Measurements from ENCODE around the gene STRN3.
"Not testable (repeated sequence)": the region's sequence is repeated elsewhere in the genome, so short reads cannot be mapped to it uniquely, and the experiment has no call there.

Gene STRN3, protein sequence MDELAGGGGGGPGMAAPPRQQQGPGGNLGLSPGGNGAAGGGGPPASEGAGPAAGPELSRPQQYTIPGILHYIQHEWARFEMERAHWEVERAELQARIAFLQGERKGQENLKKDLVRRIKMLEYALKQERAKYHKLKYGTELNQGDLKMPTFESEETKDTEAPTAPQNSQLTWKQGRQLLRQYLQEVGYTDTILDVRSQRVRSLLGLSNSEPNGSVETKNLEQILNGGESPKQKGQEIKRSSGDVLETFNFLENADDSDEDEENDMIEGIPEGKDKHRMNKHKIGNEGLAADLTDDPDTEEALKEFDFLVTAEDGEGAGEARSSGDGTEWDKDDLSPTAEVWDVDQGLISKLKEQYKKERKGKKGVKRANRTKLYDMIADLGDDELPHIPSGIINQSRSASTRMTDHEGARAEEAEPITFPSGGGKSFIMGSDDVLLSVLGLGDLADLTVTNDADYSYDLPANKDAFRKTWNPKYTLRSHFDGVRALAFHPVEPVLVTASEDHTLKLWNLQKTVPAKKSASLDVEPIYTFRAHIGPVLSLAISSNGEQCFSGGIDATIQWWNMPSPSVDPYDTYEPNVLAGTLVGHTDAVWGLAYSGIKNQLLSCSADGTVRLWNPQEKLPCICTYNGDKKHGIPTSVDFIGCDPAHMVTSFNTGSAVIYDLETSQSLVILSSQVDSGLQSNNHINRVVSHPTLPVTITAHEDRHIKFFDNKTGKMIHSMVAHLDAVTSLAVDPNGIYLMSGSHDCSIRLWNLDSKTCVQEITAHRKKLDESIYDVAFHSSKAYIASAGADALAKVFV

DNA sequence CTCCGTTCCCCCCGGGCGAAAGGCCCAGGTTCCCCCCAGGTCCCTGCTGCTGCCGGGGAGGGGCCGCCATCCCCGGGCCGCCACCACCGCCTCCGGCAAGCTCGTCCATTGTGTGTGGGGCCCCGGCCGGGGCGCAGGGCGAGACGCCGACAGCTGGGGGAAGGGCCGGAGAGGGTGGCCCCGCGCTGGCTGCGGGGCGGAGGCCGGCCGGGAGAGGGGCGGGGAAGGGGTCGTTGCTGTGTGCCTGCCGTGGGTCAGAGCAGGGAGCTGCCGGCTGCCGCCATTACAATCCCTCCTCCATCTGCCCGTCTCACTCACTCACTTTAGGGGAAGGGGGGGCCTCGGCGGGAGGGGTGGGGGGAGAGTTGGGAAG is at the start of gene STRN3:
TSS of gene STRN3 (minus strand) at position 303 of the 373 bp plus-strand sequence. CDS start at position 109, 194 bp downstream.
- H3K4me1 Mint-ChIP-seq = peaks cover 49% of the 10 kb centered on the region
- H3K4me3 Mint-ChIP-seq = peak within 1 kb of the TSS; percentile 100

DNA sequence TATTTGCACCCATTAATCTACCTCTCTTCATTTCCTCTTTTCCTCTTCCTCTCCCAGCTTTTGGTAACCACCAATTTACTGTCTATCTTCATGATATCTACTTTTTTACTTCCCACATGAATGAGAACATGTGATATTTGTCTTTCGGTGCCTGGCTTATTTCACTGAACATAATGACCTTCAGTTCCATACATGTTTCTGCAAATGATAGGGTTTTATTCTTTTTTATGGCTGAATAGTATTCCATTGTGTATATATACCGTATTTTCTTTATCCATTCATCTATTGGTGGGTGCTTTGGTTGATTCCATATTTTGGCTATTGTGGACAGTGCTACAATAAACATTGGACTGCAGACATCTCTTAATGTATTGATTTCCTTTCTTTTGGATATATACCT is 49.0 kb upstream of the STRN3 start:
- no peak for ATAC-seq
- Mint-ChIP-seq H3K4me3 (no peak overlapping the region), H3K27me3 (no peaks in the 10 kb centered on the region), H3K36me3 (peaks cover 36% of the 10 kb centered on the region), H3K27ac (no peak overlapping the region), H3K4me1 (no peaks in the 10 kb centered on the region), H3K9me3 (peaks cover 4% of the 10 kb centered on the region)

More for the DNA sequence above, at the start of gene STRN3:
- Mint-ChIP-seq H3K27me3 (no peaks in the 10 kb centered on the region), H3K27ac (peak within 1 kb of the TSS; percentile 98), H3K9me3 (no peaks in the 10 kb centered on the region), H3K36me3 (peaks cover 9% of the 10 kb centered on the region)
- ATAC-seq = peak; percentile 72

DNA sequence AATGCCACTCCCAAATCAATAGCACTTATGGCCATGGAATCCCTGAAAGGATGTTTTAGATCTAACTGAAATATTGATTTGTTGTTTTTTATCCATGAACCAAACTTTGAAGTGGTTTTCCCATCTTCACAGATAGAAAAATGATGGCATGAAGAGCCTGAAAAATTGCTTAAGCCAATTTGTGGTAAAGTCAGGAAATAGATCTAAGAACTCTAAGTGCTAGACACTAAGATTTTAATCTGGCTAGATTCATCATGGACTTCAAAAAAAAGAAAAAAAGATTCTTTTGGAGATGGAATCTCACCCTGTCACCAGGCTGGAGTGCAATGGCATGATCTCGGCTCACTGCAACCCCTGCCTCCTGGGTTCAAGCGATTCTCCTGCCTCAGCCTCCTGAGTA is 45.0 kb upstream of the STRN3 start:
- no peaks in the 10 kb centered on the region for H3K27me3 Mint-ChIP-seq
- H3K27ac Mint-ChIP-seq = no peak overlapping the region
- ATAC-seq = no peak
- H3K9me3 Mint-ChIP-seq = peaks cover 4% of the 10 kb centered on the region
- no peak overlapping the region for H3K4me3 Mint-ChIP-seq
- peaks cover 45% of the 10 kb centered on the region for H3K36me3 Mint-ChIP-seq
- H3K4me1 Mint-ChIP-seq = no peaks in the 10 kb centered on the region

DNA sequence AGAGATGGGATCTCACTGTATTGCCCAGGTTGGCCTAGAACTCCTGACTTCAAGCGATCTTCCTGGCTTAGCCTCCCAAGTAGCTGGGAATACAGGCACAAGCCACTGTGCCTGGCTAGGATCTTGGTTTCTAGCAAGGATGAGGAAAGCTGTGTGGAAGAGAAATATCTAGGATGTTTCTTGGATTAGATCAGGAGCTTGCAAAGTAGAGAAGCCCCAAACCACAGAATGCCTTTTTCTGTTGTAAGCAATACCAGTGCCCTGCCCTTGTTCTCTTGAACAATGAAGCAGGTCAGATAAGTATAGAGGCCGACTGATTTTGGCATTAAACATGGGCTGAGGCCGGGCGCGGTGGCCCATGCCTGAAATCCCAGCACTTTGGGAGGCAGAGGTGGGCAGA is 44.3 kb upstream of the STRN3 start:
- no peaks in the 10 kb centered on the region for H3K4me1 Mint-ChIP-seq
- H3K27ac Mint-ChIP-seq = no peak overlapping the region
- H3K4me3 Mint-ChIP-seq = no peak overlapping the region
- ATAC-seq = no peak
- no peaks in the 10 kb centered on the region for H3K27me3 Mint-ChIP-seq
- H3K9me3 Mint-ChIP-seq = peaks cover 4% of the 10 kb centered on the region
- H3K36me3 Mint-ChIP-seq = peaks cover 43% of the 10 kb centered on the region

DNA sequence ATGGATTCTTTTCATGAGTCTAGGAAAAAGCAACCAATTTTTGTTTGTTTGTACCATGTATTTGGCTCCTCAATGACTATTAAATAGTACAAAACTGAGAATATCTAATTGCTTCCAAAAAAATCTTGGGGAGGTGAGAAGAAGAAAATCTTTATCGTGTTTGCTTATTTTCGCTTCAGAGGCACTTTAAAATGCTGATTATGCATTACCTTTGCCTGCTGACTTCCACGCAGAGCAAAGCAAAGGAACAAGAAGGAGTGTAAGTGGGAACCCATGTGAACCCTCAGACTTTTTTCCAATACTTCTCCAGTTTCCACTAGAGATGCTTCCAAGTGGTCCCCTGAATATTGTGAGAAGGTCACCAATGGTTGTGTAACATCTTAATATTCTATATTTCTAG is 43.2 kb upstream of the STRN3 start:
- Mint-ChIP-seq H3K9me3 (no peaks in the 10 kb centered on the region), H3K27ac (no peak overlapping the region), H3K4me1 (no peaks in the 10 kb centered on the region), H3K36me3 (peaks cover 36% of the 10 kb centered on the region), H3K27me3 (no peaks in the 10 kb centered on the region), H3K4me3 (no peak overlapping the region)
- no peak for ATAC-seq

DNA sequence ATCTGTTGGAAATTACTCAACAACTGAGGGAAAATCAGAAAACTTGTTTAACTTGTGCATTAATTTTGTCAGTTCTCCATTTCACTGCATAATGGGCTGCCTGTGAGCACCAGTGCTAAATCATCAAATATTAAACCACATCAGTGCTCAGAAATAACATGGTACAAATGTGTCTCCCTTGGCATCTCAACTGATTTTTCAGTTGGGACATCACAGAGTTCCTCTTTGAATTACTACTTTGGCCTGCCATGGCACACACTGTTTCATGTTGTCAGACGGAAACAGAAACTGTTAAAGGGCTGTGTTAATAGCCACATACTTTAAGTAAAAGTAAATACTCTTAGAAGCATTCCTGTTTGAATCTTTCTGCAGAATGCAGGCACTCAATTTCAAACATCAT is 42.1 kb upstream of the STRN3 start:
- no peak for ATAC-seq
- H3K27me3 Mint-ChIP-seq = no peaks in the 10 kb centered on the region
- H3K4me3 Mint-ChIP-seq = no peak overlapping the region
- peaks cover 36% of the 10 kb centered on the region for H3K36me3 Mint-ChIP-seq
- H3K9me3 Mint-ChIP-seq = no peaks in the 10 kb centered on the region
- no peak overlapping the region for H3K27ac Mint-ChIP-seq
- H3K4me1 Mint-ChIP-seq = no peaks in the 10 kb centered on the region

DNA sequence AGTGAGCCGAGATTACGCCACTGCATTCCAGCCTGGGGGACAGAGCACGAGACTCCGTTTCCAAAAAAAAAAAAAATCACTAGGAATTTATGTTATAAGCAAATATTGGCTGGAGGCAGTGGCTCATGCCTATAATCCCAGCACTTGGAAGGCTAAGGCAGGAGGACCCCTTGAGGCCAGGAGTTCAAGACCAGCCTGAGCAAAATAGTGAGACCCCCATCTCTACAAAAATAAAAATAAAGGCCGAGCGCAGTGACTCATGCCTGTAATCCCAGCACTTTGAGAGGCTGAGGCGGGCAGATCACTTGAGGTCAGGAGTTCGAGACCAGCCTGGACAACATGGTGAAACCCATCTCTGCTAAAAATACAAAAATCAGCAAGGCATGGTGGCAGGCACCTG is 36.7 kb upstream of the STRN3 start:
- H3K9me3 Mint-ChIP-seq, H3K27me3 Mint-ChIP-seq, H3K27ac Mint-ChIP-seq, H3K4me3 Mint-ChIP-seq, ATAC-seq: not testable (repeated sequence)
- Mint-ChIP-seq H3K4me1 (peaks cover 13% of the 10 kb centered on the region), H3K36me3 (peaks cover 17% of the 10 kb centered on the region)

DNA sequence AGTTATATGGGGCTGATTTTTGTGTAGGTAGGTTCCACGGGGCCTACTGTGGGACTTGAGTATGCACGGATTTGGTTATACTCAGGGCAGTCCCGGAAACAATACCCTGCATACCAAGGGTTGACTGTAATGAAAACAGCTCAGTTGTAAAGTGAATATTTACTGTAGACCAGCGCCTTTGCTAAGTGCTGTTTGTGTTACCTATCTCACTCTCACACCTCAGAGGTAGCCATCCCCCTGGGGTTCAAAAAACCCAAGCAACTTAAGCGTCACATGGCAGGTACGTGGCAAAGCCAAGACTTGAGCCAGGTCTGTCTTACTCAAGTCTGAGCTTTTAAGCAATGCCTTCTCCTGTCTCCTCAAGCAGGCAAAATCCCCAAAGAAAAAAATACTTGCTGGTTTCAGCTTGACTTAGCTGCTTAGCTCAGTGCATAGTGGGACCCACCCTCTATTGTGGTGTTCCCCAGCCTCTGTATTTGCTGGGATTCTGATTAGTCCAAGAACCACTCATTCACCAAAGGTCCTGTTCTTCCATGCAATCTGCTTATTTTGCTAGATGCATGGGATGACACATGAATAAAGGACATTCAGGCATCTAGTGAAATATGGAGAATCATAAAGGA is 34.2 kb upstream of the STRN3 start:
- Mint-ChIP-seq H3K4me3 (no peak overlapping the region), H3K27ac (no peak overlapping the region), H3K4me1 (peaks cover 21% of the 10 kb centered on the region), H3K9me3 (peaks cover 4% of the 10 kb centered on the region), H3K27me3 (no peaks in the 10 kb centered on the region), H3K36me3 (peaks cover 6% of the 10 kb centered on the region)
- no peak for ATAC-seq

DNA sequence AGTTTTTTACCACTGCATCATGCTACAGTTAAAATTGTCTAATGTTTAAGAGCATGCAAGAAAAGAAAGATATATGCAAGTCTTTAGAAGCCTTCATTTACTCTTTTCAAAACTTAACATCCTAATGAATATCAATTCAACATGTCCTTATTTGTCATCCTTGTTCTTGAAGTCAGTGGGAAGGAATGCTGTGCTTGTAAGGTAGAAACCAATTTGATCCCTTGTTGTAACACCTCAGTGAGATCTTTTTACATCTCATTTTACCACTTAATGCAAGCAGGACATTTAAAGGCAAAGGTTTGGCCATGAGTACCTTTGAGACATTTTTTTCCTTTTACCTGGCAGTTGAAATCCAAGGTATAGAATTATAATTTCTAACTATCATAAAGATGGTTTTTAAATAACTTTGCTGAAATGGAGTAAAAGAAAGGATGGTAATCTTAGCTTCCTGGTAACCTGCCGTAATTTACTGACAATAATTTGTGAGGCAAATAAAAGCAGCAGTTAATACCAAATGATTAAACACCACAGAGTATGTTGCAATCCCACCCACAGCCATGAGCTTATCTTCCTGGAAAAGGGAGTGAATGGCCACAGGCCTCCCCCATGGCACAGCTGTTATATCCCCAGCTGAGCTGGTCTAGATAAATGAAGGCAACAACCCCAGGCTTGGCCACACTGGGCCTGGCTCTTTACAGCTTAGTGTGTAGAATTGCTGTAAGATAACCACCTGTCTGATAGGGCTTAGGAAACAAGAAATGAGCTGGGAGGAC is 33.2 kb upstream of the STRN3 start:
- Mint-ChIP-seq H3K4me3 (no peak overlapping the region), H3K36me3 (peaks cover 6% of the 10 kb centered on the region), H3K4me1 (peaks cover 21% of the 10 kb centered on the region), H3K27ac (no peak overlapping the region), H3K9me3 (peaks cover 4% of the 10 kb centered on the region), H3K27me3 (no peaks in the 10 kb centered on the region)
- ATAC-seq = no peak

DNA sequence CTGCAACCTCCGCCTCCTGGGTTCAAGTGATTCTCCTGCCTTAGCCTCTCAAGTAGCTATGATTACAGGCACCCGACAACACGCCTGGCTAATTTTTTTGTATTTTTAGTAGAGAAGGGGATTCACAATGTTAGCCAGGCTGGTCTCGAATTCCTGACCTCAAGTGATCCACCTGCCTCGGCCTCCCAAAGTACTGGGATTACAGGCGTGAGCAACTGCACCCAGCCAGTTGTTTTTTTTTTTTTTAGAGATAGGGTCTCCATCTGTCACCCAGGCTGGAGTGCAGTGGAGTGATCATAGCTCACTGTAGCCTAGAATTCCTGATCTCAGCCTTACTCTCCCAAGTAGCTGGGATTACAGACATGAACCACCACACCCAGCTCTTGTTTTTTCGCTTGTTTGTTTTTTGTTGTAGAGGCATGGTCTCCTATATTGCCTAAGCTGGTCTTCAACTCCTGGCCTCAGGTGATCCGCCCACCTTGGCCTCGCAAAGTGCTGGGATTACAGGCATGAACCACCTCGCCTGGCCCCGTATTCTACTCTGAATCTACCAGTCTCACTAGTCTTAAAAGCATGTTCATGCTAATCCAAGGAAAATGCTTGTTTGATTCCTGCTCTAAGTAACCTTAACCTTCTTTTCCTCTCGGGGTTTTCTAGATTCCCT is 31.7 kb upstream of the STRN3 start:
- ATAC-seq = no peak
- peaks cover 6% of the 10 kb centered on the region for H3K36me3 Mint-ChIP-seq
- no peaks in the 10 kb centered on the region for H3K27me3 Mint-ChIP-seq
- H3K4me3 Mint-ChIP-seq = no peak overlapping the region
- peaks cover 21% of the 10 kb centered on the region for H3K4me1 Mint-ChIP-seq
- H3K9me3 Mint-ChIP-seq = peaks cover 4% of the 10 kb centered on the region
- H3K27ac Mint-ChIP-seq = no peak overlapping the region

DNA sequence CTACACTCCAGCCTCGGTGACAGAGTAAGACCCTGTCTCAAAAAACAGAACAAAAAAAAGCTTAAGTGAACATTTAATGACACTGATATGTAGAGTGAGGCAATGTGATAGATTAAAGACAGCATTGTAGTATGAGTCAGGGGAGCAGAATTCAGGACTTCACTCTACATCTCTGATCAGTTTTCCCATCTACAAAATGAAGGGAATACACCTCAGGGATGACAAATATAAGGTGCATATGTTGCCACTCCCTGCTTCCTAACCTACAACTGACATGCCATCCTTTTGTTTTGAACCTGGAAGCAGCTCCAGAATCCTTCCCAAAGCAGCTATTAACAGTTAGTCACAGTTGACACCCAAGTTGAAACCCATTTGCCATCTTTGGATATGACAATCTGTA is 30.9 kb upstream of the STRN3 start:
- H3K27me3 Mint-ChIP-seq = no peaks in the 10 kb centered on the region
- H3K36me3 Mint-ChIP-seq = peaks cover 6% of the 10 kb centered on the region
- ATAC-seq = no peak
- peaks cover 4% of the 10 kb centered on the region for H3K9me3 Mint-ChIP-seq
- peaks cover 21% of the 10 kb centered on the region for H3K4me1 Mint-ChIP-seq
- H3K27ac Mint-ChIP-seq = no peak overlapping the region
- H3K4me3 Mint-ChIP-seq = no peak overlapping the region

DNA sequence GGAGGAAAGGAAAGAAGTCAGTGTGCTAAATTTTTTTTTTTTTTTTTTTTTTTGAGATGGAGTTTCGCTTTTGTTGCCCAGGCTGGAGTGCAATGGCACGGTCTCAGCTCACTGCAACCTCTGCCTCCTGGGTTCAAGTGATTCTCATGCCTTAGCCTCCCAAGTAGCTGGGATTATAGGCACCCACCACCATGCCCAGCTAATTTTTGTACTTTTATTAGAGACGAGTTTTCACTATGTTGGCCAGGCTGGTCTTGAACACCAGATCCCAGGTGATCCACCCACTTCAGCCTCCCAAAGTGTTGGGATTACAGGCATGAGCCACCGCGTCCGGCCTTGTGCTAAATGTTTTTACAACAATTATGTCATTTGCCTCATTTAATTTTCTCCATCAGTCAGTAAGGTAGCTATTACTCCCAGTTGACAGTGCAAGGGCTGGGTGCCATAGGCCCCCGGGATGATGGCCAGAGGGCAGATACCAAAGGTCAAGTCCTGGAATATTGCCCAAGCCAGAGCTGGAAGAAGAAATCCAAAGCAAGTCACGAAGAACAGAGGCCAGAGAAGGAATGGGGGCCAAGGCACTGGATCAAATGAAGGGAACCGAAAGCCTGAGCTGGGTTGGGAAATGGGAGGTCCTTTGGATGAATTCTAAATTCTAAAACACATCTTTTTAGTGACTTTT is 26.9 kb upstream of the STRN3 start:
- H3K27ac Mint-ChIP-seq, H3K36me3 Mint-ChIP-seq, H3K27me3 Mint-ChIP-seq, H3K9me3 Mint-ChIP-seq, ATAC-seq, H3K4me3 Mint-ChIP-seq, H3K4me1 Mint-ChIP-seq: not testable (repeated sequence)

DNA sequence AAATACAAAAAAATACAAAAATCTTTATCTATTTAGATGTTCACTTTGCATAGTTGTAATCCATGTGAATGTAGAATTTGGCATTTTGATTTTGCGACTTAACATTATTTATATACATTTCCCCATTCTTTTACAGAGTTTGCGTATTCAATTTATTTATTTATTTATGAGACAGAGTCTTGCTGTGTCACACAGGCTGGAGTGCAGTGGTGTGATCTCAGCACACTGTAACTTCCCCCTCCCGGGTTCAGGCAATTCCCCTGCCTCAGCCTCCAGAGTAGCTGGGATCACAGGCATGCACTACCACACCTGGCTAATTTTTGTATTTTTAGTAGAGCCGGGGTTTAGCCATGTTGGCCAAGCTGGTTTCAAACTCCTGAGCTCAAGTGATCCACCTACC is 25.3 kb upstream of the STRN3 start:
- Mint-ChIP-seq H3K27me3 (no peaks in the 10 kb centered on the region), H3K9me3 (no peaks in the 10 kb centered on the region), H3K27ac (no peak overlapping the region), H3K4me1 (peaks cover 4% of the 10 kb centered on the region), H3K4me3 (no peak overlapping the region), H3K36me3 (peaks cover 6% of the 10 kb centered on the region)
- ATAC-seq = no peak

DNA sequence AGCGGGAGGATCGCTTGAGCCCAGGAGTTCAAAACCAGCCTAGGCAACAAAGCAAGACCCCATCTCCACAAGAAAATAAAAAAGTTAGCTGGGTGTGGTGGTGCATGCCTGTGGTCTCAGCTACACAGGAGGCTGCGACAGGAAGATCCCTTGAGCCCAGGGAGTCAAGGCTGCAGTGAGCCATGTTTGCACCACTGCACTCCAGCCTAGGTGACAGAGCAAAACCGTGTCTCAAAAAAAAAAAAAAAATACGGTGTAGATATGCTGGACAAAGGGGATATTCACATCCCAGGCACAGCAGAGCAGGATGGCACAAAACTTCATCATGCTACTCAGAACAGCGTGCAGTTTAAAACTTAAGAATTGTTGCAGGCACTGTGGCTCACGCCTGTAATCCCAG is 24.8 kb upstream of the STRN3 start:
- no peak overlapping the region for H3K4me3 Mint-ChIP-seq
- H3K27me3 Mint-ChIP-seq = no peaks in the 10 kb centered on the region
- H3K36me3 Mint-ChIP-seq = peaks cover 6% of the 10 kb centered on the region
- H3K9me3 Mint-ChIP-seq = no peaks in the 10 kb centered on the region
- H3K27ac Mint-ChIP-seq = no peak overlapping the region
- H3K4me1 Mint-ChIP-seq = peaks cover 4% of the 10 kb centered on the region
- ATAC-seq = no peak

All from stimulated activated memory B cell treated with anti-CD40 and anti-IgM and Interleukin-4, amounts not matched to agents 10 μg/mL and 1 μg/mL and 100 μg/mL, for 72 hours (primary cell).